MM.1S (cell line): Measurements from ENCODE around the gene UNC5A.

Experiments used
- DNase-seq: peaks from one replicate; pipeline ENCODE4 v3.0.0-alpha.2; 2015
- H2AFZ ChIP-seq: fragments of 300-600 bp; sonication (generic); 2 replicates; pipeline ENCODE4 v1.6.0; 2016; ENCODE audit warnings: antibody characterized with exemption, low read length
- H3F3A ChIP-seq: fragments of 300-600 bp; sonication (generic); 2 replicates; pipeline ENCODE4 v1.6.1; 2016; ENCODE audit warnings: mild to moderate bottlenecking, antibody characterized with exemption, low read length, moderate library complexity, mixed read lengths; ENCODE audit not compliant: insufficient read depth
- H3K27ac ChIP-seq: fragments of 300-600 bp; sonication (generic); 2 replicates; pipeline ENCODE4 v1.5.1; 2016; ENCODE audit warnings: mild to moderate bottlenecking, low read length
- H3K27me3 ChIP-seq: fragments of 300-600 bp; sonication (generic); replicated peaks from 2 replicates; pipeline ENCODE4 v1.6.0; 2016; ENCODE audit warnings: low read length; ENCODE audit not compliant: insufficient read depth
- H3K36me3 ChIP-seq: fragments of 300-600 bp; sonication (generic); replicated peaks from 2 replicates; pipeline ENCODE4 v1.6.1; 2016; ENCODE audit warnings: mild to moderate bottlenecking, low read length, mixed read lengths; ENCODE audit not compliant: insufficient read depth
- H3K4me1 ChIP-seq: fragments of 300-600 bp; sonication (generic); 2 replicates; pipeline ENCODE4 v1.6.1; 2016; ENCODE audit warnings: low read length, mixed read lengths
- H3K4me2 ChIP-seq: fragments of 300-600 bp; sonication (generic); 2 replicates; pipeline ENCODE4 v1.6.0; 2016; ENCODE audit warnings: low read depth, low read length
- H3K4me3 ChIP-seq: fragments of 300-600 bp; sonication (generic); 2 replicates; pipeline ENCODE4 v1.5.1; 2016; ENCODE audit warnings: low read length, mixed read lengths
- H3K79me2 ChIP-seq: fragments of 300-600 bp; sonication (generic); 2 replicates; pipeline ENCODE4 v1.6.1; 2016; ENCODE audit warnings: mixed run types, low read length, mixed read lengths
- H3K9ac ChIP-seq: fragments of 300-600 bp; sonication (generic); 2 replicates; pipeline ENCODE4 v1.6.1; 2016; ENCODE audit warnings: low read length, mixed read lengths
- H3K9me2 ChIP-seq: fragments of 300-600 bp; sonication (generic); replicated peaks from 2 replicates; pipeline ENCODE4 v1.6.1; 2016; ENCODE audit warnings: mild to moderate bottlenecking, low read length, mixed read lengths; ENCODE audit not compliant: insufficient read depth
- H3K9me3 ChIP-seq: fragments of 300-600 bp; sonication (generic); replicated peaks from 2 replicates; pipeline ENCODE4 v1.6.1; 2016; ENCODE audit warnings: mild to moderate bottlenecking, low read length, mixed read lengths; ENCODE audit not compliant: insufficient read depth
- H4K20me1 ChIP-seq: fragments of 300-600 bp; sonication (generic); 2 replicates; pipeline ENCODE4 v1.6.1; 2016; ENCODE audit warnings: mild to moderate bottlenecking, low read length, moderate library complexity, mixed read lengths; ENCODE audit not compliant: insufficient read depth
- EZH2 ChIP-seq: fragments of 300-600 bp; sonication (generic); optimal IDR thresholded peaks from 2 replicates; pipeline ENCODE3; 2017; ENCODE audit warnings: low read depth, mild to moderate bottlenecking, antibody characterized with exemption, low read length, mixed read lengths
- EZH2phosphoT487 ChIP-seq: fragments of 300-600 bp; sonication (generic); IDR thresholded peaks from 2 replicates; pipeline ENCODE4 v1.6.1; 2018; ENCODE audit warnings: antibody characterized with exemption, low read length
- TF ChIP-seq, protein P1 (sequence below): fragments of 300-600 bp; sonication (generic); IDR thresholded peaks from 2 replicates; pipeline ENCODE4 v1.5.1; 2016; ENCODE audit warnings: antibody characterized with exemption, low read length, mixed read lengths

Gene UNC5A

DNA sequence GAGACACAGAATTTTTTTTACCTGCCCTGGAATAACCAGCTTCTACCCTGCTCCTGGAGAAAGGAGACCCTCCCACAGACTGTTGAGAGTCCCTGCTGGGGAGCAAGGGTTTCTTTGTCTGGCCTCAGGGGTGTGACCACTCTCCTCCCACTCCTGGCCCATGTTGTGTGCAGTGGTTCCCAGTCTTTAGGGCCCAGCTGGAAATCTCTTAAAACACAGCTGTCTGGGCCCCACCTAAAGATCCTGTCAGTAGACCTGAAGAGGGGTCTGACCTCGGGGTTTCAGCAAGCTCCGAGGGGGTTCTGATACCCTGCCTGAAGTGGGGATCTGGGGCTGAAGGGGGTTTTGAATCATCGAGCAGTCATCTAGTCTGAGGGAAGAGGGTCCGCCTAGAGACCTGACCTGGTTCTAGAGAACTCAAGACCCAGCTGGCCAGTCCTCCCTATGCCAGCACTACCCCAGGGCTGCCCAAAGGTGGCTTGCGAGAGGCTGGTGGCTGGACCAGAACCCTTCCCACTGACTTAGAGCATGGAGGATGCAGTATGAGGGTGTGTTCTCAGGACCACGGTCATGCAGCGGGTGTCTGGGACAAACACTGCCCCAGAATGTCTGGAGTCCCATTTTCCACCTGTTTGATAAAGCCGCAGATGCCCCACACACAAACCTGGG lies 8.1 kb upstream of the UNC5A start:
- Histone ChIP-seq H3K27me3 (peaks cover 57% of the 10 kb centered on the region), H3K4me3 (no peak overlapping the region), H3K27ac (no peak overlapping the region), H3F3A (no peaks in the 10 kb centered on the region), H2AFZ (no peak overlapping the region), H3K4me2 (no peak overlapping the region), H3K79me2 (no peaks in the 10 kb centered on the region), H3K4me1 (no peaks in the 10 kb centered on the region), H3K9me2 (no peaks in the 10 kb centered on the region), H3K9me3 (no peaks in the 10 kb centered on the region), H3K36me3 (no peaks in the 10 kb centered on the region), H3K9ac (no peak overlapping the region), H4K20me1 (no peaks in the 10 kb centered on the region)
- TF ChIP-seq, protein P1, sequence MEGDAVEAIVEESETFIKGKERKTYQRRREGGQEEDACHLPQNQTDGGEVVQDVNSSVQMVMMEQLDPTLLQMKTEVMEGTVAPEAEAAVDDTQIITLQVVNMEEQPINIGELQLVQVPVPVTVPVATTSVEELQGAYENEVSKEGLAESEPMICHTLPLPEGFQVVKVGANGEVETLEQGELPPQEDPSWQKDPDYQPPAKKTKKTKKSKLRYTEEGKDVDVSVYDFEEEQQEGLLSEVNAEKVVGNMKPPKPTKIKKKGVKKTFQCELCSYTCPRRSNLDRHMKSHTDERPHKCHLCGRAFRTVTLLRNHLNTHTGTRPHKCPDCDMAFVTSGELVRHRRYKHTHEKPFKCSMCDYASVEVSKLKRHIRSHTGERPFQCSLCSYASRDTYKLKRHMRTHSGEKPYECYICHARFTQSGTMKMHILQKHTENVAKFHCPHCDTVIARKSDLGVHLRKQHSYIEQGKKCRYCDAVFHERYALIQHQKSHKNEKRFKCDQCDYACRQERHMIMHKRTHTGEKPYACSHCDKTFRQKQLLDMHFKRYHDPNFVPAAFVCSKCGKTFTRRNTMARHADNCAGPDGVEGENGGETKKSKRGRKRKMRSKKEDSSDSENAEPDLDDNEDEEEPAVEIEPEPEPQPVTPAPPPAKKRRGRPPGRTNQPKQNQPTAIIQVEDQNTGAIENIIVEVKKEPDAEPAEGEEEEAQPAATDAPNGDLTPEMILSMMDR, result no peak
- TF ChIP-seq EZH2phosphoT487 (no peak), EZH2 (no peak)
- DNase-seq, result no peak

DNA sequence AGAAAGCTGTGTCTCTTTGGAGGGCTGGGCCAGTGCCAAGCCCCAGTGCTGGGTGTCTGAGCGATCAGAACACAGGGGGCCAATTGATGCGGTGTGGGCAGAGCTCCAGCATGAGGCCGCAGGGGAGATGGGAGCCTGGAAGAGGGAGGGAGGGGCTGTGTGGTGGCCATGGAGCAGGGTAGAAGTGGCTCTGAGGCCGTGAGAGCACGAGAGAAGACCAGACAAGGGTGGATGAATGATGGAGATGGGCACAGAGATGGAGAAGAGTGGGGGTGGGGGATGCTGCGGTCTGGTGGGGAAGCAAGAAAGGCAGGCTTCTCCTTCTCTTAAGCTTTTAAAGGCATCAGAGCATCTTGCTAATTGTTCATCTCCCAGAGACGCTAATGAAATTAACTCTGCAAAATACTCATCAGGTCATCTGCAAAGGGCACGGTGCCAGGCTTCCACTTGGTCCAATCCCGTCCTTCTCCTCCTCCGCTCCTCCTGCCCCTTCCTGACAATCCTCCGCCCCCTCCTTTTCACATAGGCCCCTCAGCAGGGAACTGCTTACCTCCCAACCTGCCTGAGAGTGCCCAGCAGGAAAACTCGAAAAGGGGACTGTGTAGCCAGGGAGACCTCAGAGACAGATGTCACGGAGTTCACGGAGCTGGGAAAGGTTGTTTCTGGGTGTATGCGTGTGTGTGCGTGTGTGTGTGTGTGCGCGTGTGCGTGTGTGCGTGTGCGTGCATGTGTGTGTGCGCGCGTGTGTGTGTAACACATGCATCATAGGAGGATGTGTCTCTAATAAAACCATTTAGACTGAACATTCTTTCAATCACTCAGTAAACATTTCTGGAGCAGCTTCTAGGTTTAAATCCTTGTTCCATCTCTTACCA lies 7.1 kb upstream of the UNC5A start:
- H3K4me2 ChIP-seq, result no peak overlapping the region
- peaks cover 54% of the 10 kb centered on the region for H3K27me3 ChIP-seq
- H3K9me2 ChIP-seq, result no peaks in the 10 kb centered on the region
- no peak overlapping the region for H3K9ac ChIP-seq
- no peak for TF ChIP-seq EZH2
- TF ChIP-seq, protein P1, result no peak
- no peak for TF ChIP-seq EZH2phosphoT487
- H3K4me3 ChIP-seq, result no peak overlapping the region
- H2AFZ ChIP-seq, result no peak overlapping the region
- H3K4me1 ChIP-seq, result no peaks in the 10 kb centered on the region
- no peaks in the 10 kb centered on the region for H3F3A ChIP-seq
- H3K79me2 ChIP-seq, result no peaks in the 10 kb centered on the region
- H3K36me3 ChIP-seq, result no peaks in the 10 kb centered on the region
- no peaks in the 10 kb centered on the region for H3K9me3 ChIP-seq
- no peak for DNase-seq
- no peak overlapping the region for H3K27ac ChIP-seq
- no peaks in the 10 kb centered on the region for H4K20me1 ChIP-seq

DNA sequence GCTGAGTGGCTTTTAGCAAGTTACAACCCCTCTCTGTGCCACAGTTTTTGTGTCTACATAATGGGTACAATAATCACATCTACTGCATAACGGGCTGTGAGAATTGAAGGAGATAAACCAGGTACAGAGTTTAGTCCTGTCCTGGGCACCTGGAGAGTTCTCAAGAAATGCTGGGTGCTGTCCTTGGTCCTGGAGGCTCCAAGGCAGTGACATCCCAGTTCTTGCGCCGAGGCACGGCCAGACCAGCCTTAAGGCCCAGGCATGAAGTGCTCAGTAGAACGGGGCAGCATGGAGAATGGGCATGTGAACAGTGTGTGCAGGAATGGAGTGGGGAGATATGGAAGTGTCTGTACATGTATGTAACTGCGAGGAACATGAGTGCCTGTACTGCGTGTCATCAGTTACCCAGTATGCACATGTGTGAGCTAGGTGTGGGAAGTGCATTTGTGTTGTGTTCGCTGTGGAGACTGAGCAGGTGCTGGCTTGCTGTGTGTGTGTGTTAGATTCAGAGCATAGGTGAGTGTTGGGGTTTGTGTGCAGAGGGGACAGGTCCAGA lies 6.3 kb upstream of the UNC5A start:
- no peaks in the 10 kb centered on the region for H3F3A ChIP-seq
- peaks cover 51% of the 10 kb centered on the region for H3K27me3 ChIP-seq
- H3K9ac ChIP-seq, result no peak overlapping the region
- peak; percentile 46 for DNase-seq
- H3K79me2 ChIP-seq, result no peaks in the 10 kb centered on the region
- no peak overlapping the region for H3K27ac ChIP-seq
- H3K36me3 ChIP-seq, result no peaks in the 10 kb centered on the region
- H3K4me3 ChIP-seq, result no peak overlapping the region
- no peaks in the 10 kb centered on the region for H3K9me2 ChIP-seq
- H3K9me3 ChIP-seq, result no peaks in the 10 kb centered on the region
- no peaks in the 10 kb centered on the region for H4K20me1 ChIP-seq
- TF ChIP-seq, protein P1, result no peak
- TF ChIP-seq EZH2, result no peak
- TF ChIP-seq EZH2phosphoT487, result no peak
- H3K4me1 ChIP-seq, result no peaks in the 10 kb centered on the region
- H3K4me2 ChIP-seq, result no peak overlapping the region
- no peak overlapping the region for H2AFZ ChIP-seq
